ENCODE results near the gene MT1E.
"Not testable (repeated sequence)": the region's sequence is repeated elsewhere in the genome, so short reads cannot be mapped to it uniquely, and the experiment has no call there.

MT1E gene

GRCh38 chr16:56647641-56648431, 22.3 kb downstream of the MT1E start:
- FAIRE-seq, result no peak

- FAIRE-seq, result no peak
Observed at GRCh38 chr16:56649271-56649670, 23.7 kb downstream of the MT1E start.

GRCh38 chr16:56649820-56650219, 24.2 kb downstream of the MT1E start:
- no peak for FAIRE-seq

GRCh38 chr16:56651586-56651985, 26.0 kb downstream of the MT1E start, which contains the start of gene MT1B:
Gene MT1B, plus strand, starts transcription at chr16:56651886. Its CDS starts 68 bp downstream, at chr16:56651954.
- no peak for FAIRE-seq

- FAIRE-seq, result no peak
Observed at GRCh38 chr16:56652600-56652999, 27.0 kb downstream of the MT1E start.

GRCh38 chr16:56653218-56653617, 27.6 kb downstream of the MT1E start:
- no peak for FAIRE-seq

GRCh38 chr16:56657555-56658326, 32.2 kb downstream of the MT1E start, which contains the start of gene MT1F:
Gene MT1F, plus strand, starts transcription at chr16:56657959. Its CDS starts 100 bp downstream, at chr16:56658059.
- no peak for FAIRE-seq

- no peak for FAIRE-seq
Observed at GRCh38 chr16:56658327-56658875, 32.8 kb downstream of the MT1E start.

- no peak for FAIRE-seq
Observed at GRCh38 chr16:56662357-56663354, 37.1 kb downstream of the MT1E start.

- no peak for FAIRE-seq
Observed at GRCh38 chr16:56664506-56664905, 38.9 kb downstream of the MT1E start.

- not testable (repeated sequence) for FAIRE-seq
Observed at GRCh38 chr16:56665286-56666261, 40.0 kb downstream of the MT1E start.

- FAIRE-seq, result no peak
Observed at GRCh38 chr16:56667581-56668571, 42.3 kb downstream of the MT1E start, which contains the start of gene MT1G. Gene MT1G, minus strand, starts transcription at chr16:56668065. Its CDS starts 72 bp downstream, at chr16:56667993.

- no peak for FAIRE-seq
Observed at GRCh38 chr16:56669005-56669839, 43.6 kb downstream of the MT1E start, which contains the start of gene MT1H. Gene MT1H, plus strand, starts transcription at chr16:56669814. Its CDS starts 71 bp downstream, at chr16:56669885.

GRCh38 chr16:56669840-56670619, 44.4 kb downstream of the MT1E start:
- FAIRE-seq, result no peak

- FAIRE-seq, result no peak
Observed at GRCh38 chr16:56670620-56670934, 45.0 kb downstream of the MT1E start.

- not testable (repeated sequence) for FAIRE-seq
Observed at GRCh38 chr16:56671691-56672090, 46.1 kb downstream of the MT1E start.

GRCh38 chr16:56672171-56672570, 46.6 kb downstream of the MT1E start:
- FAIRE-seq, result not testable (repeated sequence)
